Measurements from ENCODE around the gene VSIG10L.

Gene VSIG10L

GRCh38 chr19:51327066-51328001 lies 14.6 kb downstream of the VSIG10L start:
- no peak overlapping the region for H3K4me3 ChIP-seq (ENCODE audit: low read depth, low read length)
- no peak for TF ChIP-seq CTCF (IDR thresholded peaks at IDR 0.05; ENCODE audit: low read depth, low read length)

GRCh38 chr19:51326216-51327065 lies 15.5 kb downstream of the VSIG10L start:
- TF ChIP-seq CTCF (IDR thresholded peaks at IDR 0.05; ENCODE audit: low read depth, low read length) = no peak
- no peak overlapping the region for H3K4me3 ChIP-seq (ENCODE audit: low read depth, low read length)

- H3K4me3 ChIP-seq (ENCODE audit: low read depth, low read length) = no peak overlapping the region
- TF ChIP-seq CTCF (IDR thresholded peaks at IDR 0.05; ENCODE audit: low read depth, low read length) = no peak
Measured at GRCh38 chr19:51325161-51325976, 16.6 kb downstream of the VSIG10L start.

GRCh38 chr19:51324167-51324481 lies 17.8 kb downstream of the VSIG10L start:
- no peak overlapping the region for H3K4me3 ChIP-seq (ENCODE audit: low read depth, low read length)
- TF ChIP-seq CTCF (IDR thresholded peaks at IDR 0.05; ENCODE audit: low read depth, low read length) = no peak

DNA sequence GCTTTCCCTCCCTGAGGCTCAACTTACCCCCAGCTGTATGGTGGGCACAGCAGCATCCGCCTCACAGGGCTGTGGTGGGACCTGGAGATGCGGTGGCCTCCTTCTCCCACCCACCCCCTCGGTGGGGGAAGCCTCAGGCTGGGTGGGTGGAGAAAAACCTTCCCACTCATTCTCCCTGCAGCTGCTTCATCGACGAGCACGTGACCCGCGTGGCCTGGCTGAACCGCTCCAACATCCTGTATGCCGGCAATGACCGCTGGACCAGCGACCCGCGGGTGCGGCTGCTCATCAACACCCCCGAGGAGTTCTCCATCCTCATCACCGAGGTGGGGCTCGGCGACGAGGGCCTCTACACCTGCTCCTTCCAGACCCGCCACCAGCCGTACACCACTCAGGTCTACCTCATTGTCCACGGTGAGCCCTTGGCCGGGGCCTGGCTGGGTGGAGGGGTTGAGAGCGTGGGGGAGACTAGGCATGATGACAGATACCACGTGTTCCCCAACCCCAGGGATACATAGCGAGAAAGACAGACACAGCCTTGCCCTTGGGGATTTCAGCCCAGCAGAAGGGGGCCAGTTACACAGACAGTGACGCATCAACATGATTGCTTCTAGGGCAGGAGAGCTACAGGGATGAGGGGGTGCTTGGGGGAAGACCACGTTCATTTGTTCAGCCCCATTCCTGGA lies 18.3 kb downstream of the VSIG10L start:
- no peak overlapping the region for H3K4me3 ChIP-seq (ENCODE audit: low read depth, low read length)
- no peak for TF ChIP-seq CTCF (IDR thresholded peaks at IDR 0.05; ENCODE audit: low read depth, low read length)

DNA sequence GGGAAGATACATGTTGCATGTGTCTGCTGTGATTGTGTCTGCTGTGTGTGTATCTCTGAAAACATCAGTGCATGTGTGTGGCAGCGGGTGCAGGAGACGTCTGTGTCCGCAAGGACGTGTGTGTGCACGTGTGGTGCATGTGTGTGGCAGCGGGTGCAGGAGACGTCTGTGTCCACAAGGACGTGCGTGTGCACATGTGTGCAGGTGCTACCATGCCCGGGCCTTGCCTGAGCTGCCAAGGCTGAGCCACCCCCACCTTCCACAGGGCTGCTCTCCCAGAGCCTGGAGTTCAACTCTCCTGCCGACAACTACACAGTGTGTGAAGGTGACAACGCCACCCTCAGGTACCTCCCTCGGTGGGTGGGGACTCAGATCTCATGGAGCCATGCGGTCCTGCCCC lies 20.1 kb downstream of the VSIG10L start:
- no peak overlapping the region for H3K4me3 ChIP-seq (ENCODE audit: low read depth, low read length)
- TF ChIP-seq CTCF (IDR thresholded peaks at IDR 0.05; ENCODE audit: low read depth, low read length) = no peak

All from WI38 (cell line).